B cell (primary cell): ENCODE data around the gene RGCC. TPM values are rescaled to one million over a fixed set of nuclear protein-coding genes. Genes with fewer than 3 reads are reported as not detected.

Experiments used
- ATAC-seq: fragments of 200-7000 bp; cut with Tn5 transposase; one replicate; pipeline ENCODE4 v1.10.0; 2021; ENCODE audit warnings: low read depth, mild to moderate bottlenecking, moderate number of reproducible peaks, moderate library complexity
- CTCF ChIA-PET: fragments of 350-600 bp; sonication (Branson Sonifier 250); formaldehyde crosslinking; loops from one replicate; lab custom pipeline; 2021; ENCODE audit warnings: antibody characterized with exemption, inconsistent platforms; lab: Charles Lee
- POLR2A ChIA-PET: fragments of 350-600 bp; sonication (Branson Sonifier 250); formaldehyde crosslinking; loops from one replicate; lab custom pipeline; 2021; ENCODE audit warnings: antibody characterized with exemption; lab: Charles Lee
- DNase-seq: peaks from one replicate; pipeline ENCODE4 v3.0.0; 2013
- H2AFZ ChIP-seq: 2 replicates; pipeline ENCODE4 v1.6.1; 2012; ENCODE audit warnings: mild to moderate bottlenecking, low read depth, low read length; ENCODE audit not compliant: insufficient read depth, poor library complexity, severe bottlenecking
- H3K27ac ChIP-seq, 2 donors: 1 replicate in 1 of 2; 2 replicates in 1 of 2; pipeline ENCODE4 v1.5.1; 2012 to 2013; ENCODE audit warnings: low read length in 2 of 2, mild to moderate bottlenecking in 2 of 2, moderate library complexity in 1 of 2
- H3K27me3 ChIP-seq, 4 experiments: fragments of 200-600 bp in 1 of 4; sonication (generic) in 1 of 4; replicated peaks in 1 of 4; 1 replicate in 2 of 4; 2 replicates in 2 of 4; pipeline versions ENCODE4 v1.6.1 to v1.7.0; 2013 to 2016; ENCODE audit warnings: low read length in 3 of 4, mild to moderate bottlenecking in 2 of 4, mixed read lengths in 1 of 4, moderate library complexity in 1 of 4; ENCODE audit not compliant: insufficient read depth in 4 of 4, control insufficient read depth in 3 of 4; ENCODE audit errors: control extremely low read depth in 1 of 4
- H3K36me3 ChIP-seq, 2 experiments: replicated peaks in 1 of 2; 1 replicate in 1 of 2; 2 replicates in 1 of 2; pipeline versions ENCODE4 v1.6.1 to v1.7.1; 2013; ENCODE audit warnings: low read length in 1 of 2; ENCODE audit not compliant: insufficient read depth in 2 of 2, control insufficient read depth in 1 of 2; ENCODE audit errors: control extremely low read depth in 1 of 2, extremely low read depth in 1 of 2
- H3K4me1 ChIP-seq, 2 donors: fragments of 200-600 bp in 1 of 2; sonication (generic) in 1 of 2; 1 replicate in 1 of 2; 2 replicates in 1 of 2; pipeline versions ENCODE4 v1.5.1 to v1.6.1; 2013 to 2017; ENCODE audit warnings: low read length in 2 of 2; ENCODE audit not compliant: control insufficient read depth in 2 of 2, insufficient read depth in 2 of 2
- H3K4me2 ChIP-seq: replicated peaks from 2 replicates; pipeline ENCODE3; 2012; ENCODE audit warnings: mild to moderate bottlenecking, low read depth, low read length; ENCODE audit not compliant: poor library complexity, severe bottlenecking
- H3K4me3 ChIP-seq, 5 experiments: fragments of 200-600 bp in 1 of 5; sonication (generic) in 1 of 5; 1 replicate in 3 of 5; 2 replicates in 2 of 5; pipeline versions ENCODE4 v1.5.1 to v1.7.0; 2011 to 2016; ENCODE audit warnings: low read length in 4 of 5, mild to moderate bottlenecking in 4 of 5, low read depth in 2 of 5, control low read depth in 1 of 5, moderate library complexity in 1 of 5; ENCODE audit not compliant: insufficient read depth in 1 of 5; ENCODE audit errors: control extremely low read depth in 1 of 5, extremely low read depth in 1 of 5
- H3K79me2 ChIP-seq: fragments of 200-600 bp; sonication (generic); one replicate; pipeline ENCODE4 v1.6.0; 2016; ENCODE audit warnings: low read length; ENCODE audit not compliant: control insufficient read depth, insufficient read depth
- H3K9ac ChIP-seq: fragments of 200-600 bp; sonication (generic); 2 replicates; pipeline ENCODE4 v1.6.1; 2017; ENCODE audit warnings: mild to moderate bottlenecking, low read length, moderate library complexity
- H3K9me3 ChIP-seq, 3 donors: one replicate each; pipeline versions ENCODE4 v1.6.1 to v1.7.1; 2013; ENCODE audit warnings: low read length in 2 of 3; ENCODE audit not compliant: control insufficient read depth in 2 of 3, insufficient read depth in 1 of 3; ENCODE audit errors: control extremely low read depth in 1 of 3
- H4K20me1 ChIP-seq: 2 replicates; pipeline ENCODE4 v1.6.0; 2012; ENCODE audit warnings: mild to moderate bottlenecking, low read length; ENCODE audit not compliant: insufficient read depth, control insufficient read depth, poor library complexity, severe bottlenecking
- H3K27ac Mint-ChIP-seq: one replicate; pipeline ENCODE4 v1.8.0; 2021; ENCODE audit warnings: mixed read lengths
- H3K27me3 Mint-ChIP-seq: one replicate; pipeline ENCODE4 v1.8.0; 2021; ENCODE audit warnings: mixed read lengths
- H3K4me1 Mint-ChIP-seq: one replicate; pipeline ENCODE4 v1.8.0; 2021; ENCODE audit warnings: mixed read lengths
- H3K4me3 Mint-ChIP-seq: one replicate; pipeline ENCODE4 v1.8.0; 2021; ENCODE audit warnings: mixed read lengths
- H3K9me3 Mint-ChIP-seq: one replicate; pipeline ENCODE4 v1.8.0; 2022; ENCODE audit warnings: mixed read lengths; ENCODE audit not compliant: insufficient read depth
- CTCF ChIP-seq: fragments of 200-600 bp; IDR thresholded peaks from one replicate; pipeline ENCODE4 v1.8.0; 2022; ENCODE audit warnings: antibody characterized with exemption, mild to moderate bottlenecking
- EZH2 ChIP-seq: IDR thresholded peaks from 2 replicates; pipeline ENCODE4 v1.6.1; 2012; ENCODE audit warnings: borderline replicate concordance, low read depth, mild to moderate bottlenecking, moderate library complexity, low read length; ENCODE audit not compliant: insufficient read depth, poor library complexity, severe bottlenecking
- WGBS: methylation state at CpG from one replicate; pipeline ENCODE4 v1.1.5; 2013; ENCODE audit warnings: missing lambda C conversion rate; ENCODE audit not compliant: insufficient coverage; 5-methylcytosine and 5-hydroxymethylcytosine counted together
- intact Hi-C: fragments of 100-400 bp; cut with micrococcal nuclease; formaldehyde crosslinking; loops from one replicate; pipeline ENCODE4 v1.10.0; 2022
- polyA plus RNA-seq: library from polyadenylated mRNA; depleted of rRNA; stranded (reverse); fragments of >200 nt; gene quantifications from 2 replicates; pipeline ENCODE4 v1.2.3, GENCODE V29; 2012
- total RNA-seq, 2 donors: library from RNA; stranded (reverse); fragments of 120-200 nt in 1 of 2; gene quantifications; 1 replicate in 1 of 2; 2 replicates in 1 of 2; pipeline versions ENCODE4 v1.2.3 to v1.2.4, GENCODE V29; 2013 to 2022

The RGCC gene
- total and polyA plus RNA-seq, 2 donors (not counting 1 experiment from before 2014, with no cell fraction given) = 8.0 to 16.0 TPM

GRCh38 chr13:41470196-41470595 is 12.8 kb downstream of the RGCC start:
- Histone ChIP-seq H3K36me3 (peaks cover 0 to 5% of the 10 kb centered on the region in 2 experiments), H3K4me1 (peaks cover 8 to 10% of the 10 kb centered on the region in 2 donors), H3K27ac (no peak overlapping the region), H3K9ac (no peak overlapping the region), H4K20me1 (no peaks in the 10 kb centered on the region), H3K79me2 (no peaks in the 10 kb centered on the region), H3K4me2 (no peak overlapping the region), H2AFZ (no peak overlapping the region), H3K9me3 (peaks cover 0 to 1% (median 0%) of the 10 kb centered on the region in 3 donors), H3K4me3 (no peak overlapping the region), H3K27me3 (no peaks in the 10 kb centered on the region)
- 100% methylated on average over 2 of the region's 4 CpGs for WGBS
- TF ChIP-seq EZH2 (no peak), CTCF (no peak)
- no peak for DNase-seq
- Mint-ChIP-seq H3K27me3 (no peaks in the 10 kb centered on the region), H3K27ac (no peak overlapping the region), H3K4me1 (peaks cover 11% of the 10 kb centered on the region), H3K4me3 (no peak overlapping the region), H3K9me3 (no peaks in the 10 kb centered on the region)
- ChIA-PET CTCF (interaction anchor here (2.3 kb wide), 1 partner anchor 11 kb away, joined by 6 read pairs; no protein-coding TSS in a partner anchor), POLR2A (no interaction called here)
- ATAC-seq = no peak
- intact Hi-C loops = no loop called here

- Histone ChIP-seq H3K4me2 (no peak overlapping the region), H3K36me3 (peaks cover 0 to 5% of the 10 kb centered on the region in 2 experiments), H2AFZ (no peak overlapping the region), H3K27me3 (no peaks in the 10 kb centered on the region), H3K9ac (no peak overlapping the region), H3K4me3 (no peak overlapping the region), H3K4me1 (no peaks in the 10 kb centered on the region), H4K20me1 (no peaks in the 10 kb centered on the region), H3K79me2 (no peaks in the 10 kb centered on the region), H3K27ac (no peak overlapping the region), H3K9me3 (peaks cover 0 to 1% (median 0%) of the 10 kb centered on the region in 3 donors)
- TF ChIP-seq EZH2 = no peak
- no peak for TF ChIP-seq CTCF
- Mint-ChIP-seq H3K4me1 (peaks cover under 1% of the 10 kb centered on the region), H3K27me3 (no peaks in the 10 kb centered on the region), H3K4me3 (no peak overlapping the region), H3K9me3 (no peaks in the 10 kb centered on the region), H3K27ac (no peak overlapping the region)
- no peak for DNase-seq
- no CpG with 5 or more reads among the region's 5 CpGs for WGBS
- POLR2A ChIA-PET = no interaction called here
- CTCF ChIA-PET = interaction anchor here (2.3 kb wide), 1 partner anchor 13 kb away, joined by 6 read pairs; no protein-coding TSS in a partner anchor
- ATAC-seq = no peak
- intact Hi-C loops = no loop called here
Observed at GRCh38 chr13:41471785-41472184, 14.4 kb downstream of the RGCC start.
